Upper lobe of right lung (tissue), 1 donor: Measurements from ENCODE around the gene CCDC13. TPM values are rescaled to one million over a fixed set of nuclear protein-coding genes. Genes with fewer than 3 reads are reported as not detected.

ENCODE experiments used
- ATAC-seq: fragments of 200-7000 bp; cut with Tn5 transposase; one replicate; pipeline ENCODE4 v1.9.1; 2020; ENCODE audit warnings: mild to moderate bottlenecking, moderate library complexity
- DNase-seq: peaks from one replicate; pipeline ENCODE4 v3.0.0-alpha.2; 2020
- H3K27ac ChIP-seq: fragments of 200-600 bp; one replicate; pipeline ENCODE4 v1.8.0; 2022
- H3K27me3 ChIP-seq: fragments of 200-600 bp; one replicate; pipeline ENCODE4 v1.8.0; 2022; ENCODE audit warnings: mild to moderate bottlenecking
- H3K36me3 ChIP-seq: fragments of 200-600 bp; one replicate; pipeline ENCODE4 v1.8.0; 2022
- H3K4me1 ChIP-seq: fragments of 200-600 bp; one replicate; pipeline ENCODE4 v1.8.0; 2022
- H3K4me3 ChIP-seq: fragments of 200-600 bp; one replicate; pipeline ENCODE4 v1.8.0; 2022; ENCODE audit warnings: mild to moderate bottlenecking
- H3K9me3 ChIP-seq: fragments of 200-600 bp; one replicate; pipeline ENCODE4 v1.8.0; 2022
- CTCF ChIP-seq: fragments of 200-600 bp; IDR thresholded peaks from one replicate; pipeline ENCODE4 v1.8.0; 2022; ENCODE audit warnings: antibody characterized with exemption
- intact Hi-C: fragments of 100-400 bp; cut with DNase I; formaldehyde crosslinking; loops from one replicate; pipeline ENCODE4 v1.11.0; 2022
- total RNA-seq: library from RNA; stranded (reverse); fragmentation: NEBNext Ultra II Directional; extraction: Animal tissue kit (Norgen Biotek cat#: 25700); gene quantifications from one replicate; pipeline ENCODE4 v1.2.1, GENCODE V29; 2021
- donor health status: DM: no; HTN: yes; CAD: no; lungs with severe emphysema.

CCDC13 gene
- total RNA-seq, 1 donor from 2014 or later, result 0.87 TPM

GRCh38 chr3:42764561-42765295, 8.3 kb downstream of the CCDC13 start:
- ATAC-seq (peak; percentile 22), DNase-seq (no peak)
- Histone ChIP-seq H3K4me1 (peaks cover 21% of the 10 kb centered on the region), H3K27ac (peak overlapping the region; percentile 60), H3K27me3 (no peaks in the 10 kb centered on the region), H3K36me3 (no peaks in the 10 kb centered on the region), H3K9me3 (no peaks in the 10 kb centered on the region), H3K4me3 (no peak overlapping the region)
- intact Hi-C loops, result no loop called here
- TF ChIP-seq CTCF, result no peak

- H3K4me1 ChIP-seq, result peaks cover 21% of the 10 kb centered on the region
- ATAC-seq (peak; percentile 47), DNase-seq (no peak)
- intact Hi-C loops, result no loop called here
- H3K36me3 ChIP-seq, result no peaks in the 10 kb centered on the region
- no peaks in the 10 kb centered on the region for H3K27me3 ChIP-seq
- H3K4me3 ChIP-seq, result no peak overlapping the region
- peak overlapping the region; percentile 60 for H3K27ac ChIP-seq
- H3K9me3 ChIP-seq, result no peaks in the 10 kb centered on the region
- no peak for TF ChIP-seq CTCF
Measured at GRCh38 chr3:42764115-42764514, 8.9 kb downstream of the CCDC13 start.

- intact Hi-C loops, result no loop called here
- peak overlapping the region; percentile 17 for H3K27ac ChIP-seq
- DNase-seq (no peak), ATAC-seq (no peak)
- no peaks in the 10 kb centered on the region for H3K36me3 ChIP-seq
- TF ChIP-seq CTCF, result no peak
- H3K27me3 ChIP-seq, result no peaks in the 10 kb centered on the region
- H3K9me3 ChIP-seq, result no peaks in the 10 kb centered on the region
- H3K4me1 ChIP-seq, result peaks cover 21% of the 10 kb centered on the region
- H3K4me3 ChIP-seq, result no peak overlapping the region
Measured at GRCh38 chr3:42763021-42763420, 10.0 kb downstream of the CCDC13 start.

- Histone ChIP-seq H3K9me3 (no peaks in the 10 kb centered on the region), H3K27me3 (no peaks in the 10 kb centered on the region), H3K27ac (no peak overlapping the region), H3K36me3 (no peaks in the 10 kb centered on the region), H3K4me3 (no peak overlapping the region), H3K4me1 (peaks cover 21% of the 10 kb centered on the region)
- intact Hi-C loops, result no loop called here
- peak; percentile 88 for ATAC-seq
- TF ChIP-seq CTCF, result no peak
- no peak for DNase-seq
Measured at GRCh38 chr3:42762046-42762724, 10.9 kb downstream of the CCDC13 start.

GRCh38 chr3:42758126-42758525, 14.9 kb downstream of the CCDC13 start:
- no peak for TF ChIP-seq CTCF
- no peaks in the 10 kb centered on the region for H3K36me3 ChIP-seq
- ATAC-seq (no peak), DNase-seq (no peak)
- H3K27ac ChIP-seq, result no peak overlapping the region
- no peaks in the 10 kb centered on the region for H3K9me3 ChIP-seq
- H3K27me3 ChIP-seq, result no peaks in the 10 kb centered on the region
- no peak overlapping the region for H3K4me3 ChIP-seq
- H3K4me1 ChIP-seq, result peaks cover 9% of the 10 kb centered on the region
- intact Hi-C loops, result no loop called here
